HG03159 (cell line): ENCODE data around the gene ZNF441.
"Not testable (repeated sequence)": the region's sequence is repeated elsewhere in the genome, so short reads cannot be mapped to it uniquely, and the experiment has no call there.

ENCODE experiments used
- ATAC-seq: cut with Tn5 transposase; IDR thresholded peaks from one replicate; pipeline ENCODE4 v1.9.1; 2021; ENCODE audit warnings: mild to moderate bottlenecking, moderate library complexity; ENCODE audit not compliant: unreplicated experiment

The ZNF441 gene

GRCh38 chr19:11766597-11767591, at the start of gene ZNF441:
ZNF441 (plus strand) TSS chr19:11767000; CDS start chr19:11767194, 194 bp downstream.
- ATAC-seq, result peak; percentile 93

DNA sequence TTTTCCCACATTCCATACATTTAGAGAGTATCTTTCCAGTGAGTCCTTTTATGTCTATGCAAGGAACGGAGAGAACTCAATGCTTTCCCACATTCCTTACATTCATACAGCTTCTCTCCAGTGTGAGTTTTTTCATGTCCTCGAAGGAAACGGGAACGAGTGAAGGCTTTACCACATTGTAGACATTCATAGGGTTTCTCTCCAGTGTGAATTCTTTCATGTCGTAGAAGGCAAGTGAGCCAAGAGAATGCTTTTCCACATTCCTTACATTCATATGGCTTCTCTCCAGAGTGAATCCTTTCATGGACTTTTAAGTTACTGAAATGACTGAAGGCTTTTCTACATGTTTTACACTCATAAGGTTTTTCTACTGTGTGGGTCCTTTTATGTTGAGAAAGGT, 45.1 kb upstream of the ZNF441 start:
- no peak for ATAC-seq

DNA sequence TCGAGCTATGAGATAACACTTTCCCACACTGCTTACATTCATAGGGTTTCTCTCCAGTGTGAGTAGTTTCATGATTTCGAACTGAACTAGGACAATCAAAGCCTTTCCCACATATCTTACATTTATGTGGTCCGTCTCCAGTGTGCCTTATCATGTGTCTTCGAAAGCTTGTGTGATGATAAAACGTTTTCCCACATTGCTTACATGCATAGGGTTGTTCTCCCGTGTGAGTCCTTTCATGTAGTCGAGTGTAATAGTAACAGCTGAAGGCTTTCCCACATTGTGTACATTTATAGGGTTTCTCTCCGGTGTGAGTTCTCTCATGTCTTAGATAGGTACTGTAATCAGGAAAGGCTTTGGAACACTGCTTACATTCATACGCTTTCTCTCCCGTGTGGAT, 44.4 kb upstream of the ZNF441 start:
- no peak for ATAC-seq

GRCh38 chr19:11729586-11729985, 37.2 kb upstream of the ZNF441 start:
- ATAC-seq, result no peak

- no peak for ATAC-seq
Observed at GRCh38 chr19:11735375-11735774, 31.4 kb upstream of the ZNF441 start.

DNA sequence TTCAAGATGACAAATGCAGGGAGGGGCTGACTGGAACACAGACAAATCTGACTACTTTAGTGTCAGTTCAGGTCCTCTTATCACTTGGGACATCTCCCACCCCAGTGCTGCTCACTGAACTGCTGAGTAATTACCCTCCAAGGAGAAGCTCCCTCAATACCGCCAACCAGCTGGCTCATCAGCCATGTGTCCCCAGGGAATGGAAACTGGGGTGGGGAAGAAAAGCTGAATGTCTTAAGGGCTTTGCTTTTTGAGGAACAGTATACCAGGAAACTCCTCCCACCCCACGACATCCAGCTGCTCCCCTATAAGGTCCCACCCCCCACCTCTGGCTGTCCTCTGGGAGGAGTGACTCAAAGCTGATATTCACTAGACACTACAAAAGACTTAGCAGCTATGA, 30.1 kb upstream of the ZNF441 start:
- no peak for ATAC-seq

DNA sequence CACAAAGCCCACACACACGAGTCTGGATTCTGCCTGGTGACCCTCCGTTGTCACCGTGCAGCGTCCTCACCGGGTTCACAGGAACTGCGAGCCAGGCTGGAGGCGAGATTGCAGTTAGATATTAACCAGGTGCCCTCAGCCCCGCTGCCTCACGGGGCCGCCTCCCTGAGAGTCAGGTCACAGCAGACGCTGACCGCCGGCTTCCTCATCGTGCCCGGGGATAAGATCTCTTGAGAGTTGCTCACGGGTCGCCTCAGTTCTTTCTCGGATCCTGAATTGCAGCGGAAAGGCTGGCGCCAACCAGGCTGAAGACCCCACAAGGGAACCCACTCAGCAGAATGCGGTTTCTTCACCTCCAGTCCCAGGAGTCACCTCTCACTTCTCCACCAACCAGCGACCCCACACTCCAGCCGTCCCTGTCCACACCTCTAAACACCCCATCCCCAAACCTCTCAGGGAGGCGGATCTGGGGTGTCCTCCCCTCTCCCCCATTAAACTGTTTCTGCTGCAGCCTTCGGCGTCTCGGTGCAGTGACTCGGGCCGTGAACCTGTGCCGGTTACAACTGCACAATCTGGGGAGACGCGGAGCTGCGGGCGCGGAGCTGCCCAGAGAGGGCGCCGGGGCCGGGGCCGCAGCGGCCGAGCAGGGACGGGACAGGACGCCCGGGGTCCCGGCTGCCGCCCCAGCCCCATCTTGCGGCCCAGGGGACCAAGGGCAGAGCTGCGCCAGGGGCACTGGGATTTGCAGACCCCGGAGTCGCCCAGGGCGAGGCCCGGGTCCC, 28.6 kb upstream of the ZNF441 start:
- ATAC-seq, result peak; percentile 38

DNA sequence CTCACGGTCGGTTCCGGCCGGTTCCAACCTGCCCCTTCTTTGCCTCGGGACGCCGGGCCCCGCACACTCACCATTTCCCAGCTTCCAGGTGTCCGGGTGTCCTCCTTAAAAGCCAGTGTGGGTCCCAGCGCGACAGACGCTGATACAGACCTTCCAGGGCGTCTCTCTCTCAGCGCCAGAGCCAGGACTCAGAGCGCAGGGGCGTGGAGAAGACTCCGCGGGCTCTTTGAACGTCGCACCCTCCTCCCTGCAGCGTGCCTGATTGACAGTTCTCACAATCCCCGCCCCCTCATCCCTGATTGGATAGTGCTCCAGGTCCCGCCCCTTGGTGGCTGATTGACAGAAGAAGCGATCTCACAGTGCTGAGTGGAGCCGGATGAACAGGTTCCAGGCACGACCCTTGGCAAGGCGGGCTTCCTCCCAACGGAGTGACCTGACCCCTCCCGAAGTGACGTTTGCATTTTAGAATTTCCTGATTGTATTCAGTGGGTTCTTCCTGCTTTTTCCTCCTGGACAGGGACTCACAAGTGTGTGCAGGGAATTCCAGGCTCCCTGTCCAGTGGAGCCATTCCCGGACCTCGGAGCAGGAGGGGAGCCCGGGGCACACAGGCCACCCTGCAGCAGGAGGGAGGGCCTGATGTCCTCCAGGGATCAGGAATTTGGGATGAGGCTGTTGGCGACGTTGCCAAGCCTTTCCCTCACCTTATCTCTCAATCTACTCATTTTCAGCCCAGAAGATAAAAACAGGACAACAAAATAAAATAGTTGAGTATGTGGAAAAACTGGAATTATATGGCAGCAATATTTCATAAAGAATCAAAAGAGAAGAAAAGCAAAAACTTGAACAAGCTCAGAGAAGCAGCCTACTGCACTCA, 27.8 kb upstream of the ZNF441 start, which contains the start of gene ZNF823:
Gene ZNF823, minus strand, starts transcription at position 201 of the 875 bp plus-strand sequence. Its CDS starts 127 bp downstream, at position 74.
- ATAC-seq, result peak; percentile 86

DNA sequence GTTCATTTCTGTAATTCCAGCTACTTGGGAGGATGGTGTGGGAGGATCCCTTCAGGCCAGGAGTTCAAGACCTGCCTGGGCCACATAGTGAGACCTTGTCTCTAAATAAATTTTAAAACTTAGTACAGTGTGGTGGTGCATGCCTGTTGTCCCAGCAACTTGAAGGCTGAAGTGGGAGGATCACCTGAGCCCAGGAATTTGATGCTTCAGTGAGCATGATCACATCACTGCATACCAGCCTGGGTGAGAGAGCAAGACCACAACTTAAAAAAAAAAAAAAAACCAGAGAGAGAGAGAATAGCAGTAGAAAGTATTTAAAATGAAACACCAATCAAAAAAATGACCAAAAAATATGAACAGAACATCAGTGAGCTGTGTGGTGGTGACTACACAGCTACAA, 20.9 kb upstream of the ZNF441 start:
- no peak for ATAC-seq

GRCh38 chr19:11747277-11747676, 19.5 kb upstream of the ZNF441 start:
- no peak for ATAC-seq

DNA sequence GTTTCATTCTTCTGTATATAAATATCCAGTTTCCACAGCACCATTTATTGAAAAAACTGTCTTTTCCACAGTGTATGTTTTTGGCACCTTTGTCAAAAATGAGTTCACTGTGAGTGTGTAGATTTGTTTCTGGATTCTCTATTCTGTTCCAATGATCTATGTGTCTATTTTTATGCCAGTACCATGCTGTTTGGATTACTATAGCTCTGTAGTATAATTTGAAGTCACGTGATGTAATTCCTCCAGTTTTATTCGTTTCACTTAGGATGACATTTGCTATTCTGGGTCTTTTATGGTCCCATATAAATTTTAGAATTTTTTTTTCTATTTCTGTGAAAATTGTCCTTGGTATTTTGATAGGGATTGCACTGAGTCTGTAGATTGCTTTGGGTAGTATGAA, 17.0 kb upstream of the ZNF441 start:
- no peak for ATAC-seq

GRCh38 chr19:11752244-11752736, 14.5 kb upstream of the ZNF441 start:
- ATAC-seq, result no peak

DNA sequence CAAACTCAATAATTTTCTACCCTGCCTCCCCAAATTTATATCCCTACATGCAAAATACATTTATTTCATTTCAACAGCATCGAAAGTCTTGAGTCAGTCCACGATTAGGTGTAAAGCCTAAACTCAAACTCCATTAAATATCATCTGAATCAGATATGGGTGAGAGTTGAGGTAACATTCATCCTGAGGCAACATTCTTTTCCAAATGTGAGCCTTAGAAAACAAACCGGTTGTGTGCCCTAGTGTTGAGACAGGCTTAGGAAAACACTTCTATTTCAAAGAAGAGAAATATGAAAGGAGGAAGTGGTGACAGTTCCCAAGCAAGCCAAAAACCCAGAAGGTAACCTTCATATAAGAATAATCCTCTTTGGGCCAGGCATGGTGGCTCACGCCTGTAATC, 12.1 kb upstream of the ZNF441 start:
- ATAC-seq, result no peak

DNA sequence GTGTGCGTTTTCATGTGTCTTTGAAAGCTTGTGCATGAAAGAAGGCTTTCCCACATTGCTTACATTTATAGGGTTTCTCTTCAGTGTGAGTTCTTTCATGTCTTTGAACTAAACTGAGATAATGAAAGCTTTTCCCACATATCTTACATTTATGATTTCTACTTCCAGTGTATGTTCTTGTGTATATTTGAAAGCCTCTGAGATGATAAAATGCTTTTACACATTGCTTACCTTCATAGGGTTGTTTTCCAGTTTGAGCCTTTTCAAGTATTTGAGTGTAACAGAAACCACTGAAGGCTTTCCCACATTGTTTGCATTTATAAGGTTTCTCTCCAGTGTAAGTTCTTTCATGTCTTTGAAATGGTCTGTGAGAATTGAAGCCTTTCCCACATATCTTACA, 9.8 kb upstream of the ZNF441 start:
- no peak for ATAC-seq

- ATAC-seq, result no peak
Observed at GRCh38 chr19:11759805-11760204, 7.0 kb upstream of the ZNF441 start.

GRCh38 chr19:11763117-11763516, 3.7 kb upstream of the ZNF441 start:
- ATAC-seq, result no peak

DNA sequence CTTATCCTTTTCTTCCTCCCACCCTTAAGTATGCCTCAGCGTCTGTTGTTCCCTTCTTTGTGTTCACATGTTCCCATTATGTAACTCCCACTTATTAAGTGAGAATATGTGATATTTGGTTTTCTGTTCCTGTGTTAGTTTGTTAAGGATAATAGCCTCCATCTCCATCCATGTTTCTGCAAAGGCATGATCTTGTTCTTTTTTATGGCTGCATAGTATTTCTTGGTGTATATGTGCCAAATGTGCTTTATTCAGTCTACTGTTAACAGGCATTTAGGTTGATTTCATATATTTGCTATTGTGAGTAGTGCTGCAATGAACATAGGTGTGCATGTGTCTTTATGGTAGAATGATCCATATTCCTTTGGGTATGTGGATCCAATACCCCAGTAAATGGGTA, 3.2 kb upstream of the ZNF441 start:
- ATAC-seq, result no peak

GRCh38 chr19:11767633-11768133, 883 bp downstream of the ZNF441 start:
- peak; percentile 29 for ATAC-seq

- ATAC-seq, result no peak
Observed at GRCh38 chr19:11769995-11770394, 3.2 kb downstream of the ZNF441 start.

DNA sequence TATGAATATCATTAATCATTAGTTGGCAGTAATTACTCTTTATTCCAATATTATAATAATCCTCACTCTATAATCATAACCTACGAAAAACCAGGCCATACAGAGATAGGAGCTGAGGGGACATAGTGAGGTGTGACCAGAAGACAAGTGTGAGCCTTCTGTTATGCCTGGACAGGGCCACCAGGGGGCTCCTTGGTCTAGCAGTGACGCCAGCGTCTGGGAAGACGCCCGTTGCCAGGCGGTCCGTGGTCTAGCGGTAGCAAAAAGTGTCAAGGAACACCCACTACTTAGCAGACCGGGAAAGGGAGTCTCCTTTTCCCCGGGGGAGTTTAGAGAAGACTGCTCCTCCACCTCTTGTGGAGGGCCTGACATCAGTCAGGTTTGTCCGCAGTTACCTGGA, 4.7 kb downstream of the ZNF441 start:
- ATAC-seq, result not testable (repeated sequence)
